Caco-2 (cell line): Measurements from ENCODE around the gene FCN2. TPM values are rescaled to one million over a fixed set of nuclear protein-coding genes. Genes with fewer than 3 reads are reported as not detected.

Experiments
- BruUV-seq: library from RNA; stranded (reverse); fragments of 400-500 nt; replicated peaks from 2 replicates; lab custom pipeline; 2021; lab: Mats Ljungman, UMichigan
- CTCF ChIA-PET: fragments of 300-600 bp; sonication (Branson Sonifier 250); formaldehyde crosslinking; loops from one replicate; lab custom pipeline; 2022; ENCODE audit warnings: antibody characterized with exemption; lab: Charles Lee
- POLR2A ChIA-PET: fragments of 300-600 bp; sonication (Branson Sonifier 250); formaldehyde crosslinking; loops from one replicate; lab custom pipeline; 2022; ENCODE audit warnings: antibody characterized with exemption; lab: Charles Lee
- DNase-seq, 2 experiments: peaks; one replicate each; pipeline versions ENCODE4 v3.0.0 to v3.0.0-alpha.2; 2020 to 2022
- H3K27me3 ChIP-seq: replicated peaks from 2 replicates; pipeline ENCODE4 v1.6.0; 2011; ENCODE audit warnings: low read length; ENCODE audit not compliant: control insufficient read depth, insufficient read depth
- H3K36me3 ChIP-seq: 2 replicates; pipeline ENCODE4 v1.5.1; 2011; ENCODE audit warnings: low read length; ENCODE audit not compliant: control insufficient read depth, insufficient read depth
- H3K4me1 ChIP-seq: fragments of 250-450 bp; sonication (Bioruptor Pico); 2 replicates; pipeline ENCODE4 v1.5.1; 2020; ENCODE audit warnings: mild to moderate bottlenecking
- H3K4me3 ChIP-seq: 2 replicates; pipeline ENCODE4 v1.5.1; 2011; ENCODE audit warnings: low read depth, mild to moderate bottlenecking, control low read depth, low read length
- H3K9me3 ChIP-seq: fragments of 250-450 bp; sonication (Bioruptor Pico); 2 replicates; pipeline ENCODE4 v1.5.1; 2020; ENCODE audit warnings: mild to moderate bottlenecking, moderate library complexity
- H3K27ac Mint-ChIP-seq: one replicate; pipeline ENCODE4 v1.8.0; 2022; ENCODE audit warnings: mixed read lengths; ENCODE audit not compliant: unreplicated experiment
- H3K27me3 Mint-ChIP-seq: one replicate; pipeline ENCODE4 v1.8.0; 2022; ENCODE audit warnings: mixed read lengths; ENCODE audit not compliant: insufficient read depth, unreplicated experiment
- H3K36me3 Mint-ChIP-seq: one replicate; pipeline ENCODE4 v1.8.0; 2022; ENCODE audit warnings: mild to moderate bottlenecking, mixed read lengths; ENCODE audit not compliant: insufficient read depth, unreplicated experiment
- H3K4me1 Mint-ChIP-seq: one replicate; pipeline ENCODE4 v1.8.0; 2022; ENCODE audit warnings: low read depth, mixed read lengths; ENCODE audit not compliant: unreplicated experiment
- H3K4me3 Mint-ChIP-seq: one replicate; pipeline ENCODE4 v1.8.0; 2022; ENCODE audit warnings: mild to moderate bottlenecking, moderate library complexity, mixed read lengths; ENCODE audit not compliant: unreplicated experiment
- H3K9me3 Mint-ChIP-seq: one replicate; pipeline ENCODE4 v1.8.0; 2022; ENCODE audit warnings: mixed read lengths; ENCODE audit not compliant: unreplicated experiment
- CTCF ChIP-seq, 2 experiments: fragments of 200-600 bp in 1 of 2; IDR thresholded peaks; 1 replicate in 1 of 2; 2 replicates in 1 of 2; pipeline versions ENCODE4 v1.5.1 to v1.8.0; 2011 to 2022; ENCODE audit warnings: antibody characterized with exemption in 1 of 2, control low read depth in 1 of 2, inconsistent platforms in 1 of 2, low read depth in 1 of 2, low read length in 1 of 2, mild to moderate bottlenecking in 1 of 2, moderate library complexity in 1 of 2; ENCODE audit not compliant: insufficient read depth in 1 of 2, severe bottlenecking in 1 of 2, unreplicated experiment in 1 of 2
- intact Hi-C: fragments of 100-400 bp; cut with micrococcal nuclease; formaldehyde crosslinking; loops from one replicate; pipeline ENCODE4 v1.10.0; 2022; ENCODE audit not compliant: unreplicated experiment
- total RNA-seq: library from RNA; stranded (reverse); gene quantifications from 2 replicates; pipeline ENCODE4 v1.2.3, GENCODE V29; 2022

FCN2 gene
- total RNA-seq, 1 experiment from 2014 or later, result not detected

GRCh38 chr9:134930398-134930797 is 49.8 kb downstream of the FCN2 start:
- no peak overlapping the region for H3K4me3 Mint-ChIP-seq
- peaks cover 14% of the 10 kb centered on the region for H3K27me3 Mint-ChIP-seq
- no peak for DNase-seq
- no peaks in the 10 kb centered on the region for H3K36me3 Mint-ChIP-seq
- H3K27ac Mint-ChIP-seq, result no peak overlapping the region
- no peaks in the 10 kb centered on the region for H3K4me1 ChIP-seq
- intact Hi-C loops, result no loop called here
- no peak for TF ChIP-seq CTCF (IDR thresholded peaks at IDR 0.05; ENCODE audit: insufficient read depth in 1 of 2, low read depth in 1 of 2, low read length in 1 of 2, severe bottlenecking in 1 of 2, unreplicated experiment in 1 of 2)
- H3K4me1 Mint-ChIP-seq, result no peaks in the 10 kb centered on the region
- H3K9me3 ChIP-seq, result no peaks in the 10 kb centered on the region
- ChIA-PET POLR2A (no interaction called here), CTCF (no interaction called here)
- no peaks in the 10 kb centered on the region for H3K36me3 ChIP-seq
- BruUV-seq, result no TSS peak
- H3K9me3 Mint-ChIP-seq, result no peaks in the 10 kb centered on the region
- H3K27me3 ChIP-seq, result no peaks in the 10 kb centered on the region
- no peak overlapping the region for H3K4me3 ChIP-seq

GRCh38 chr9:134932171-134932570 is 51.6 kb downstream of the FCN2 start:
- H3K9me3 Mint-ChIP-seq, result no peaks in the 10 kb centered on the region
- ChIA-PET POLR2A (no interaction called here), CTCF (no interaction called here)
- H3K4me3 Mint-ChIP-seq, result no peak overlapping the region
- no peaks in the 10 kb centered on the region for H3K4me1 ChIP-seq
- intact Hi-C loops, result no loop called here
- H3K4me1 Mint-ChIP-seq, result no peaks in the 10 kb centered on the region
- no peaks in the 10 kb centered on the region for H3K9me3 ChIP-seq
- TF ChIP-seq CTCF (IDR thresholded peaks at IDR 0.05; ENCODE audit: insufficient read depth in 1 of 2, low read depth in 1 of 2, low read length in 1 of 2, severe bottlenecking in 1 of 2, unreplicated experiment in 1 of 2), result no peak
- no peak for DNase-seq
- peaks cover 18% of the 10 kb centered on the region for H3K27me3 Mint-ChIP-seq
- H3K4me3 ChIP-seq, result no peak overlapping the region
- no peaks in the 10 kb centered on the region for H3K36me3 Mint-ChIP-seq
- BruUV-seq, result no TSS peak
- no peak overlapping the region for H3K27ac Mint-ChIP-seq
- no peaks in the 10 kb centered on the region for H3K27me3 ChIP-seq
- H3K36me3 ChIP-seq, result no peaks in the 10 kb centered on the region

- Mint-ChIP-seq H3K9me3 (no peaks in the 10 kb centered on the region), H3K27ac (no peak overlapping the region), H3K4me3 (no peak overlapping the region), H3K27me3 (peaks cover 18% of the 10 kb centered on the region), H3K4me1 (no peaks in the 10 kb centered on the region), H3K36me3 (no peaks in the 10 kb centered on the region)
- Histone ChIP-seq H3K4me3 (no peak overlapping the region), H3K4me1 (no peaks in the 10 kb centered on the region), H3K27me3 (no peaks in the 10 kb centered on the region), H3K9me3 (no peaks in the 10 kb centered on the region), H3K36me3 (no peaks in the 10 kb centered on the region)
- intact Hi-C loops, result no loop called here
- BruUV-seq, result no TSS peak
- ChIA-PET POLR2A (no interaction called here), CTCF (no interaction called here)
- DNase-seq, result no peak
- no peak for TF ChIP-seq CTCF (IDR thresholded peaks at IDR 0.05; ENCODE audit: insufficient read depth in 1 of 2, low read depth in 1 of 2, low read length in 1 of 2, severe bottlenecking in 1 of 2, unreplicated experiment in 1 of 2)
These were observed 52.0 kb downstream of the FCN2 start for GRCh38 chr9:134932606-134933005.
